ENCODE measurements around the gene MARK1. TPM values are rescaled to one million over a fixed set of nuclear protein-coding genes. Genes with fewer than 3 reads are reported as not detected.

Gene MARK1
- total RNA-seq, 1 experiment from 2014 or later = 17.8 TPM

GRCh38 chr1:220698607-220699016 lies 170.7 kb downstream of the MARK1 start:
- Mint-ChIP-seq H3K27ac (no peak overlapping the region; a peak in 1 of 7 replicates), H3K4me1 (peaks cover 23 to 24% of the 10 kb centered on the region in 2 experiments), H3K4me3 (no peak overlapping the region), H3K9me3 (no peaks in the 10 kb centered on the region), H3K27me3 (ENCODE audit: low read depth) (peaks cover under 1% of the 10 kb centered on the region; the same call in 1 of the 2 replicates), H3K36me3 (ENCODE audit: insufficient read depth in 1 of 3, low read depth in 3 of 3) (peaks cover 0 to 3% (median 0%) of the 10 kb centered on the region in 3 experiments; a peak in 2 of 7 replicates)
- Histone ChIP-seq H3K9me3 (ENCODE audit: control insufficient read depth, low read depth, low read length) (no peaks in the 10 kb centered on the region), H3K79me1 (ENCODE audit: insufficient read depth, low read depth, low read length, poor library complexity, severe bottlenecking) (no peaks in the 10 kb centered on the region), H3K56ac (ENCODE audit: insufficient read length, low read depth, low read length) (no peak overlapping the region), H3K27ac (ENCODE audit: insufficient read length, low read depth, low read length) (no peak overlapping the region), H4K20me1 (ENCODE audit: control insufficient read depth, insufficient read depth, insufficient read length) (no peaks in the 10 kb centered on the region), H2AFZ (ENCODE audit: low read length) (no peak overlapping the region), H2BK5ac (ENCODE audit: insufficient read length, low read length) (no peak overlapping the region), H3K9ac (ENCODE audit: extremely low read depth, insufficient read length, low read length) (no peak overlapping the region), H3K18ac (ENCODE audit: insufficient read length, low read depth, low read length) (no peak overlapping the region), H2BK20ac (ENCODE audit: low read depth, low read length, poor library complexity, severe bottlenecking) (no peak overlapping the region), H4K8ac (replicated peaks; ENCODE audit: insufficient read length, low read depth, low read length) (no peak overlapping the region), H2BK15ac (ENCODE audit: low read depth, low read length) (no peak overlapping the region), H2BK120ac (ENCODE audit: low read depth, low read length, poor library complexity, severe bottlenecking) (no peak overlapping the region), H4K5ac (ENCODE audit: insufficient read length, low read depth, low read length) (no peak overlapping the region), H3K4ac (ENCODE audit: low read depth, low read length) (no peak overlapping the region), H3T11ph (ENCODE audit: low read length) (no peak overlapping the region), H2AK5ac (ENCODE audit: insufficient read length, low read length) (no peak overlapping the region), H3K23ac (ENCODE audit: insufficient read length, low read depth, low read length) (no peak overlapping the region), H3K79me2 (ENCODE audit: insufficient read depth, low read length) (no peaks in the 10 kb centered on the region), H3K23me2 (ENCODE audit: insufficient read length, low read depth, low read length, poor library complexity, severe bottlenecking) (no peaks in the 10 kb centered on the region), H4K91ac (ENCODE audit: insufficient read length, low read depth, low read length) (no peak overlapping the region), H3K27me3 (ENCODE audit: insufficient read depth, low read length) (no peaks in the 10 kb centered on the region), H3K4me1 (ENCODE audit: insufficient read depth, low read length) (no peaks in the 10 kb centered on the region), H3K14ac (ENCODE audit: insufficient read depth, low read length) (no peak overlapping the region), H3K4me2 (ENCODE audit: insufficient read depth, insufficient read length, low read length) (no peak overlapping the region), H2BK12ac (ENCODE audit: insufficient read length, low read depth, low read length) (no peak overlapping the region)
- WGBS (ENCODE audit: extremely low coverage, insufficient read length, low lambda C conversion rate) = no CpG with 5 or more reads among the region's 5 CpGs
- DNase-seq = no peak
- no peak for TF ChIP-seq CTCF (conservative IDR thresholded peaks at IDR 0.05)
